GM23248 (cell line): Measurements from ENCODE around the gene HNRNPA0.

Experiments
- EZH2 ChIP-seq: fragments of 200-600 bp; sonication (generic); IDR thresholded peaks from 2 replicates; pipeline ENCODE4 v1.6.1; 2018; ENCODE audit warnings: antibody characterized with exemption, mild to moderate bottlenecking; ENCODE audit not compliant: insufficient read depth, poor library complexity, severe bottlenecking
- EZH2phosphoT487 ChIP-seq: fragments of 200-600 bp; sonication (generic); IDR thresholded peaks from 2 replicates; pipeline ENCODE4 v1.6.1; 2018; ENCODE audit warnings: antibody characterized with exemption, moderate library complexity, mild to moderate bottlenecking, low read depth; ENCODE audit not compliant: insufficient read depth

GRCh38 chr5:137758121-137758520 is 4.0 kb upstream of the HNRNPA0 start:
- TF ChIP-seq EZH2phosphoT487 (no peak), EZH2 (no peak)
